Astrocyte (in vitro differentiated cells and primary cell): ENCODE data around the gene HLA-DQB1.

Experiments
- EZH2 ChIP-seq: IDR thresholded peaks from 2 replicates; pipeline ENCODE4 v1.6.1; 2012; ENCODE audit warnings: mild to moderate bottlenecking, low read length, inconsistent platforms; ENCODE audit not compliant: insufficient read depth
- TF ChIP-seq, protein P1 (sequence below): IDR thresholded peaks from 2 replicates; pipeline ENCODE4 v1.5.1; 2011; ENCODE audit warnings: low read depth, mild to moderate bottlenecking, inconsistent platforms, low read length, moderate library complexity; ENCODE audit not compliant: insufficient read depth

GRCh38 chr6:32639440-32640394, 26.7 kb downstream of the HLA-DQB1 start:
- TF ChIP-seq, protein P1, sequence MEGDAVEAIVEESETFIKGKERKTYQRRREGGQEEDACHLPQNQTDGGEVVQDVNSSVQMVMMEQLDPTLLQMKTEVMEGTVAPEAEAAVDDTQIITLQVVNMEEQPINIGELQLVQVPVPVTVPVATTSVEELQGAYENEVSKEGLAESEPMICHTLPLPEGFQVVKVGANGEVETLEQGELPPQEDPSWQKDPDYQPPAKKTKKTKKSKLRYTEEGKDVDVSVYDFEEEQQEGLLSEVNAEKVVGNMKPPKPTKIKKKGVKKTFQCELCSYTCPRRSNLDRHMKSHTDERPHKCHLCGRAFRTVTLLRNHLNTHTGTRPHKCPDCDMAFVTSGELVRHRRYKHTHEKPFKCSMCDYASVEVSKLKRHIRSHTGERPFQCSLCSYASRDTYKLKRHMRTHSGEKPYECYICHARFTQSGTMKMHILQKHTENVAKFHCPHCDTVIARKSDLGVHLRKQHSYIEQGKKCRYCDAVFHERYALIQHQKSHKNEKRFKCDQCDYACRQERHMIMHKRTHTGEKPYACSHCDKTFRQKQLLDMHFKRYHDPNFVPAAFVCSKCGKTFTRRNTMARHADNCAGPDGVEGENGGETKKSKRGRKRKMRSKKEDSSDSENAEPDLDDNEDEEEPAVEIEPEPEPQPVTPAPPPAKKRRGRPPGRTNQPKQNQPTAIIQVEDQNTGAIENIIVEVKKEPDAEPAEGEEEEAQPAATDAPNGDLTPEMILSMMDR: no peak
- no peak for TF ChIP-seq EZH2
